ENCODE measurements around the gene SPAG16.

DNA sequence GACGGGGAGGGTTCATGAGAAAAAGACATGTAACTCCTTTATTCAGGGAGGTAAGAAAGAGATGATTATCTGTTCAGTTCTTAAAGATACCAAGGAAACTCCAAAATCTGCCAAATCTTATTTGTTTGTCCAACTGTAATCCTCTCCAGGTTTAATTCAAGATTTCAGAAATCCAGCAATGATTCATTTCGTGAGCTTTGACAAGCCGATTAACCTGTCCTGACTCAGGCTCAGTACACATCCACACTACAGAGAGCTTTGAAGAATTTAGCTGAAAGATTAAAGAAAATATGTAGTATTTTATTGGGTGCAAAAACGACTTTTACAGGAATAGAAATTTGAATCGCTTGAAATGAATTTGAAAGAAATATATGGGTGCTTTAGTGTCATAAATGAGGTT, 1.1 kb downstream of the SPAG16 start:
- TF ChIP-seq EZH2 (IDR thresholded peaks at IDR 0.05) (no peak), POLR2AphosphoS5 (IDR thresholded peaks at IDR 0.05; ENCODE audit: borderline replicate concordance, low read depth, low read length) (no peak)
